HEK293T (cell line): ENCODE measurements around the gene GRID1.

Source experiments
- CTBP1 ChIP-seq: fragments of 450-650 bp; IDR thresholded peaks from 2 replicates; pipeline ENCODE4 v1.6.1; 2016; ENCODE audit warnings: borderline replicate concordance
- SP1 ChIP-seq: fragments of 450-650 bp; IDR thresholded peaks from 2 replicates; pipeline ENCODE4 v1.6.1; 2017
- ZNF384 ChIP-seq: fragments of 450-650 bp; IDR thresholded peaks from 2 replicates; pipeline ENCODE4 v1.6.1; 2016
- TF ChIP-seq, protein P1 (sequence below): fragments of 450-650 bp; IDR thresholded peaks from 2 replicates; pipeline ENCODE4 v1.6.1; 2016

DNA sequence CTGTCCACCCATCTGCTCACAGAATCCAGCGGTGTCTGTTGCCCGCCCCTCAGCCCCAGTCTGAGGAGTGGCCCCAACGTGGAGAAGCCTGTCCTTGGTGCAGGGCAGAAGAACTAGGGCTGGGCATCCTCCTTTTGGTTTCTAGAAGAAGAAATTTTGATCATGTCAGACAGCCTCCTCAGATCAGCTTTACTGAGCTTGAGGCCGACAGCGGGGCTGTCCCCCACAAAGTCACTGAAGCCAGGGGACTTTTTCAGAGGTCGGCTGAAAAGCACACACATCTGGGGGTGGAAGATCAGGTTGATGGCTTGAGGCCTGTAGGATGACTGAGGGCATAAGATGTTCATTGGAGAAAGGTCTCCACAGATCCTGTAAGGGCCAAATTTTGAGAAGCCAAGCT lies 767.9 kb downstream of the GRID1 start:
- TF ChIP-seq ZNF384: no peak
- no peak for TF ChIP-seq SP1
- TF ChIP-seq, protein P1, sequence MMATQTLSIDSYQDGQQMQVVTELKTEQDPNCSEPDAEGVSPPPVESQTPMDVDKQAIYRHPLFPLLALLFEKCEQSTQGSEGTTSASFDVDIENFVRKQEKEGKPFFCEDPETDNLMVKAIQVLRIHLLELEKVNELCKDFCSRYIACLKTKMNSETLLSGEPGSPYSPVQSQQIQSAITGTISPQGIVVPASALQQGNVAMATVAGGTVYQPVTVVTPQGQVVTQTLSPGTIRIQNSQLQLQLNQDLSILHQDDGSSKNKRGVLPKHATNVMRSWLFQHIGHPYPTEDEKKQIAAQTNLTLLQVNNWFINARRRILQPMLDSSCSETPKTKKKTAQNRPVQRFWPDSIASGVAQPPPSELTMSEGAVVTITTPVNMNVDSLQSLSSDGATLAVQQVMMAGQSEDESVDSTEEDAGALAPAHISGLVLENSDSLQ: no peak
- no peak for TF ChIP-seq CTBP1
